ENCODE measurements around the gene PLA1A. TPM values are rescaled to one million over a fixed set of nuclear protein-coding genes. Genes with fewer than 3 reads are reported as not detected.

Gene PLA1A
- total and polyA plus RNA-seq, 2 of the 4 experiments (the other 2 are of a cell fraction), result not detected

DNA sequence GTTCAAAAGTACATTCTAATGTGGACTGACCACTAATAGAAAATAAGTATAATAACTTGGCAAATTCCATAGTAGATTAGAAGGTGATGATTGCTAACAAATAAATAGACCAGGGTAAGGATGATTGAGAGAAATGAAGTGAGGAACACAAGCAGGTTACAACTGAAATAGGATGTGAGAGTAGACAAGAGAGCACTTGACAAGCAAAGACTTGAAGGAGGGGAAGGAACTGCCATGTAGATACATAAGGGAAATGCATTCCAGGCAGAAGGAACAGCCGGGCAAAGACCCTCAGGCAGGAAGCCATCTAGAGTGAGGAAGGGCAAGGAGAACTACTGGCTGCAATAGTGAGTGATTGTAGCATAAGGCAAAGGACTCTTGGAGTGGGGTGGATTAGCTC is 5.0 kb downstream of the PLA1A start:
- Histone ChIP-seq H2BK120ac (ENCODE audit: low read depth, low read length) (no peak overlapping the region), H3K4me1 (ENCODE audit: control insufficient read depth, insufficient read depth, low read length) (no peaks in the 10 kb centered on the region), H3K4me2 (ENCODE audit: low read depth, low read length) (no peak overlapping the region), H3K27me3 (ENCODE audit: control insufficient read depth, insufficient read depth, low read length) (peaks cover 22% of the 10 kb centered on the region), H3K4ac (ENCODE audit: low read depth, low read length) (no peak overlapping the region), H4K91ac (ENCODE audit: insufficient read depth, low read depth, low read length) (no peak overlapping the region), H3K14ac (replicated peaks; ENCODE audit: low read depth, low read length) (no peak overlapping the region), H3K4me3 (ENCODE audit: insufficient read depth, low read depth, low read length) (no peak overlapping the region), H2BK20ac (ENCODE audit: low read depth, low read length) (no peak overlapping the region), H2AK5ac (ENCODE audit: low read depth, low read length) (no peak overlapping the region), H4K8ac (ENCODE audit: low read depth in 2 of 2, low read length in 2 of 2) (no peak overlapping the region), H3K9me1 (ENCODE audit: insufficient read depth, low read length) (no peaks in the 10 kb centered on the region), H2AK9ac (replicated peaks; ENCODE audit: low read depth, low read length, poor library complexity) (no peak overlapping the region), H3K27ac (ENCODE audit: insufficient read depth, low read length) (no peak overlapping the region), H3K18ac (ENCODE audit: low read depth, low read length) (no peak overlapping the region), H3K56ac (ENCODE audit: extremely low read depth, insufficient read depth, low read length) (no peak overlapping the region), H2BK15ac (ENCODE audit: low read depth, low read length) (no peak overlapping the region), H3K79me1 (ENCODE audit: low read depth in 1 of 2, low read length in 2 of 2) (no peaks in the 10 kb centered on the region), H2BK5ac (ENCODE audit: low read depth, low read length, poor library complexity, severe bottlenecking) (no peak overlapping the region), H3K23ac (ENCODE audit: low read depth, low read length) (no peak overlapping the region), H4K20me1 (ENCODE audit: insufficient read depth, low read length) (no peaks in the 10 kb centered on the region), H3K9ac (ENCODE audit: low read depth, low read length) (no peak overlapping the region), H2AFZ (replicated peaks; ENCODE audit: low read length, poor library complexity) (no peak overlapping the region), H4K5ac (ENCODE audit: low read depth, low read length) (no peak overlapping the region), H3K36me3 (ENCODE audit: control insufficient read depth, insufficient read depth, low read length) (no peaks in the 10 kb centered on the region), H3K9me3 (ENCODE audit: control insufficient read depth, insufficient read depth, low read length) (no peaks in the 10 kb centered on the region)
- TF ChIP-seq MAFK (IDR thresholded peaks at IDR 0.05; ENCODE audit: low read depth, low read length) (no peak), POLR2A (IDR thresholded peaks at IDR 0.05; ENCODE audit: low read depth, low read length) (no peak), FOS (IDR thresholded peaks at IDR 0.05; ENCODE audit: low read depth, low read length) (no peak), RCOR1 (IDR thresholded peaks at IDR 0.05; ENCODE audit: insufficient replicate concordance, low read length) (no peak), RAD21 (IDR thresholded peaks at IDR 0.05; ENCODE audit: low read length) (no peak), ELK1 (IDR thresholded peaks at IDR 0.05; ENCODE audit: borderline replicate concordance, low read depth, low read length) (no peak), BHLHE40 (IDR thresholded peaks at IDR 0.05; ENCODE audit: low read depth, low read length) (no peak), USF2 (IDR thresholded peaks at IDR 0.05; ENCODE audit: low read depth, low read length) (no peak), MAZ (IDR thresholded peaks at IDR 0.05; ENCODE audit: borderline replicate concordance, low read depth, low read length) (no peak), SMC3 (IDR thresholded peaks at IDR 0.05; ENCODE audit: low read depth, low read length) (no peak), RFX5 (IDR thresholded peaks at IDR 0.05; ENCODE audit: low read depth, low read length) (no peak), CEBPB (IDR thresholded peaks at IDR 0.05; ENCODE audit: low read depth, low read length) (no peak), MXI1 (IDR thresholded peaks at IDR 0.05; ENCODE audit: borderline replicate concordance, low read depth, low read length) (no peak), CTCF (conservative IDR thresholded peaks at IDR 0.05; ENCODE audit: low read depth, low read length) (no peak), CHD1 (IDR thresholded peaks at IDR 0.05; ENCODE audit: low read depth, low read length) (no peak), NFE2L2 (IDR thresholded peaks at IDR 0.05; ENCODE audit: low read depth, low read length) (no peak)
- BruUV-seq (replicated peaks), result no TSS peak
- dilution Hi-C loops (cut with HindIII; ENCODE audit: low sequenced_read_pairs, unreplicated experiment) (no loop called here), intact Hi-C loops (cut with micrococcal nuclease) (no loop called here), in situ Hi-C loops (cut with MboI; ENCODE audit: low sequenced_read_pairs) (no loop called here)
- POLR2A ChIA-PET (ENCODE audit: unreplicated experiment), result no interaction called here
- WGBS, 2 experiments (ENCODE audit: extremely low coverage in 2 of 2, insufficient read length in 1 of 2), result no CpG with 5 or more reads among the region's 1 CpG
- DNase-seq (no peak), ATAC-seq (ENCODE audit: low read depth) (no peak)
- CTCF ChIA-PET, result no interaction called here

All from IMR-90 (cell line).